GM15510 (cell line): ENCODE measurements around the gene VPS26B.
A peak's percentile ranks its signal among the peaks of the same experiment; 100 is the strongest.

ENCODE experiments used
- POLR2A ChIP-seq: IDR thresholded peaks from 3 replicates; pipeline ENCODE4 v1.6.1; 2011; ENCODE audit warnings: borderline replicate concordance; ENCODE audit not compliant: insufficient read length; ENCODE audit errors: extremely low read depth

The VPS26B gene

DNA sequence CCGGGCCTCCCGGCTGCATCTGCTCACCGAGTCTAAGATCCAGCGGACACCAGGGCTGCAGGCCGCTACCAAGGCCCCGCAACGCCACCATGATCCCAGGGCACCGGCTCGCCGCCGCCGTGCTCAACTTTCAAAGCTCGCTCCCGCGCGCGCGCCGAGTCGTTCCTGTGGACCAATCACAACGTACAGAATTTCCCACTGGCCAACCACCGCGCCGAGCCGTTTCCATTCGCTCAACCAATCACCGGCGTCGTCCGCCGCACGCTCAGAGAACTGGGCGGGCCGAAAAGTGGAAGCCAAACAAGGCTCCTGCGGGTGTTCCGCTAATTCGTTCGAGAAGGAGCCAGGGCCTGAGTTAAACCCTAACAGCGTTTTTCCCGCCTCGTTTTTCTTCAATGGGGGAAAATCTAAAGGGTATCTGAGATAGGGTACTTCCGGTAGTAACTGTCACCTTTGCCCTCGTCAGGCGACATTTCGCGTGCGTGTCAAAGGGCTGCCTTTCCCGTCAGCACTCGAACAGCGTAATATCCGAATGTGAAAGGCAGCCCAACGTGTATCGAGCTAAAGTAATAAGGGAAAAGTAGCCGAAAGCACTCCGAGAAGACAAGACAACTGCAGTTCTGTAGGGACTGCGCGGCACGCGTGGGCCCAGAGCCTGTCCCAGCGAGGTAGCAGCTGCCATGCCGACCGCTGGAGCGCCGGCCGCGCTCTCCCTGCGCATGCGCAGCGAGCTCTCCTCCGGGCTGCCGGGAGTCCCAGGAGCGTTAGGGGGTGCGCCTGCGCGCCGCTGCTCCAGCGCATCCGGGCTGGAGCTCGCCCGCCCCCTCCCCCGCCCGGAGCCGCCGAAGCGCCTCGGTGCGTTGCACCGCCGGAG lies at the start of gene VPS26B, which contains the start of gene NCAPD3:
Gene VPS26B (plus strand): TSS at position 836 of the 874 bp plus-strand sequence. CDS start 452 bp downstream, outside the sequence.
Gene NCAPD3 (minus strand): TSS at position 132 of the 874 bp plus-strand sequence. CDS start 41 bp downstream, at position 91.
- TF ChIP-seq POLR2A: peak; percentile 97

DNA sequence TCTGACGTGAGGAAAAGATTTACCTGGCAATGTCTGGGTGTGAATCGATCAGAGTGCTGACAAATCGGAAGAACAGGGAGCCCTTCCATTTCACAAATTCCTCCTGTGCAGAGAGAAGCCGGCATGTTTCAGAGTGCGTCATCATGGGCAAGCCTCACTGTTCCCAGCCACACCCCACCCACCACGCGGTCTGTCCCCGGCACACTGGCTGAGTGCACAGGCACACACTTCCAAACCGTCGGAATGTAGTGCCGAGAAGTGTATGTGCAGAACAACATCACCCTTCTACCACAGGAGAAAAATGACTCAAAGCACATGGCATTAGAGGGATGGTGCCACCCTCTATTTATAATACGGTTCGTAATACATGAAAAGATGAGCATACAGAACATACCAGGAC lies 48.2 kb upstream of the VPS26B start:
- no peak for TF ChIP-seq POLR2A

DNA sequence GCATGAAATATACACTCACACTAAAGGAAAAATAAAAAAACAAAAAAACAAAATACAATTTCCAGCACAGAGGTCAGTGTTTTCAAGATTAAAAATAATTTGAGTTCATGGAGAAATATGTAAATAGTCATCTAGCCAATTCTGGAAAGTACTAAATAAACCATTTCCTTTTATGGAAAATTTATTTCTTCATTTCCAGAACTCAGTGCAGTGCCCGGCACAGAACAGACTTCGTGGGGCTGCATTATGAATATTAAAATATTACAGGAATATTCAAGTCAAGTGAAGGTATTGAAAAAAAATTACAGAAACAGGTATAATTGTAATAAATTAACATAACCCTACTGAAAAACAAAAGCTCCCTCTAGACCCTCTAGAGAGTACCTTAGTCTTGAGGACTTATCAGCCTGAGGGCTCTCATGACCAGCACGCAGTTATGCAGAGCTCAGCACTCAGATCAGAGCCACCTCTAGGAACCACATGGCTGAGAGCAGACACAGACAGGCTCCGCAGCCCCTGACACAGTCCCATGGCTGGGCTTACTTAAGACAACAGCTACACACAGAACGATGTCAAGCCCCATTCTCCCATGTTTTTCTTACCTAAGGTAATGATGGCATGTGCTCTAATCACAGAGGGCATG lies 46.3 kb upstream of the VPS26B start:
- no peak for TF ChIP-seq POLR2A

DNA sequence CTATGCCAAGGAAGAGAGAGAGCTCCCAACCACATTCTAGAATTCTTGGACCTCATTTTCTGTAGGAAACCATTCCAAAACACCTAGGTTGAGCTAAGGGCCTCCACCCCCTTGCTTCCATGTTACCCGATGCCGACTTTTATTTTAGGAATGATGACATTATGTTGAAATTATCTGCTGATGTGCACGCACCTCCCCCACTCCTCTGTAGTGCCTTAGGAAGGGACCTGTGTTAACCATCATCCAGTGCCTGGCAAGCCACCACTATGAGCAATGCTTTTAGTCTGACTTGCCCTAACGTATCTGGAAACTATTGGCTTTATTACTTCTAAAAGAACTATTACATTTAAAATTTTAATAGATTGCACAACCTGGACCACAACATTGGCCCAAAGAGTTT lies 42.8 kb upstream of the VPS26B start:
- TF ChIP-seq POLR2A: no peak

DNA sequence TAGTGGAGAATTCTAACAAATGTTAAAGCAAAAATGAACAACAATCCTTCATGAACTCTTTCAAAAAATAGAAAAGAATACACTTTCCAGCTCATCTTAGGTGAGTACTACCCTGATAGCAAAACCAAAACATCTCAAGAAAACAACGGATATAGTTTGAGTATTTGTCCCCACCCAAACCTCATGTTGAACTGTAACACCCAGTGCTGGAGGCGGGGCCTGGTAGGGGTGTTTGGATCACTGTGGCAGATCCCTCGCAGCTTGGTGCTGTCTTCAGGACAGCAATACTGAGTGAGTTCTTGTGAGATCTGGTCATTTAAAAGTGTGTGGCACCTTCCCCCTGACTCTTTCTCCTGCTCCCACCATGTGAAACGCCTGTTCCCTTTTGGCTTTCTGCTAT lies 27.7 kb upstream of the VPS26B start:
- TF ChIP-seq POLR2A: no peak

DNA sequence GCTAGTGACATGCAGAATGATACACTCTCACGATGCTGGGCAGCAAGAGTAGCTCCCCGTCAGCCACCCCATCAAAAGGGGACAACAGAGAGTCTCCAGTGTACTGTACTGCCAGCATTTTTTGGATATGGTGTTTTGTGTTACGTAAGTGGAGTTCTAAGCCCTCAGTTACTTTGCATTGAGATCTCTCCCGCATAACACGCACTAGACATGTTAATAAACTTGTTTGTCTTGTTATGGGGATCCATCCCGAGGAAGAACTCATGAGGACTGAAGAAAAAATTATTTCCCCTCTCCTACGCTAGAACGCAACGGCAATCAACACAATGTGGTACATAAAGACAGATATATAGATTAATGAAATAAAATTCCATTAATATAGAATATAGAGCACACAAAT lies 24.9 kb upstream of the VPS26B start:
- no peak for TF ChIP-seq POLR2A

DNA sequence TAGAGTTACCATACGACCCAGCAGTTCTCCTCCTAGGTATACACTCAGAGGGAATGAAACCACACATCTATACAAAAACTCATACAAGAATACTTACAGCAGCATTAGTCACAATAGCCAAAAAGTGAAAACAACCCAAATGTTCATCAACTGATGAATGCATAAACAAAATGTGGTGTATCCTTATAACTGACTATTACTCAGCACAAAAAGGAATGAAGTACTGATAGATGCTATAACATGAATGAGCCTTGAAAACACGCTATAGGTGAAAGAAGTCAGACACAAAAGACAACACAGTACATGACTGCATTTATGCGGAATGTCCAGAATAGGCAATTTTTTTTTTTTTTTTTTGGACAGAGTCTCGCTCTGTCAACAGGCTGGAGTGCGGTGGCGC lies 23.8 kb upstream of the VPS26B start:
- no peak for TF ChIP-seq POLR2A

DNA sequence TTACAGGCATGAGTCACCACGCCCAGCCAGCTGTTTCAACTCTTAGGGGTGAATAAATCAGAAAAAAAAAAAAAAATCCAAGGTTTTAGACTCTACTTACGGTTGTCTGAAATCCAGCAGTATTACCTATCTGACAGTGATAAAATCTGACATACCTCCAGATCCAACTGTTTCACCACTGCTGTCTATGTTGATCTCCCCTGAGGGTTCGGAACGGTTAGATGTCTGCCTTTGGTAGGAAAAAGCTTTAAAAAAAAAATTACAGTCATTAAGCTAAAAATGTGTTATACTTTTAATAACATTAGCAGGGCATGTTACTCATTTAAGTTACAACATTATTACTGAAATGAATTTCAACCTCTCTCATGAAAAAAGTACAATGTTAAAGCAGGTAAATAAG lies 21.8 kb upstream of the VPS26B start:
- TF ChIP-seq POLR2A: no peak

DNA sequence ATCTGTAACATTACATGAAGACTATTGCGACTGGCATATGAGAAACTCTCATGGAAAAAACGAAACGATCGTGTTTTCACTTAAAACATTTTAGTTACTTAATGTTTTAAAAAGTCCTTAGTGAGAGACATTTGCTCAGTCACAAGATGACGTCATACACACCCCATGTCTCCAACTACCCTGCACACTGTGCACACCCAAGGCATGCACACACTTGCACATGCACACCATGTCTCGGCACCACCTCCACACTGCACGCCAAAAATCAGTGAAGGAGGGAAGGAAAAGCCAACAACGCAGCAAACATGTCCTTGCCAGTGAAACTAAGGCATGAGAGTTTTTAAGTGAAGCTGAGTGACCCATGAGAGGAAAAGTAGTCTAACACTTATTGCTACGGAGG lies 18.7 kb upstream of the VPS26B start:
- no peak for TF ChIP-seq POLR2A

DNA sequence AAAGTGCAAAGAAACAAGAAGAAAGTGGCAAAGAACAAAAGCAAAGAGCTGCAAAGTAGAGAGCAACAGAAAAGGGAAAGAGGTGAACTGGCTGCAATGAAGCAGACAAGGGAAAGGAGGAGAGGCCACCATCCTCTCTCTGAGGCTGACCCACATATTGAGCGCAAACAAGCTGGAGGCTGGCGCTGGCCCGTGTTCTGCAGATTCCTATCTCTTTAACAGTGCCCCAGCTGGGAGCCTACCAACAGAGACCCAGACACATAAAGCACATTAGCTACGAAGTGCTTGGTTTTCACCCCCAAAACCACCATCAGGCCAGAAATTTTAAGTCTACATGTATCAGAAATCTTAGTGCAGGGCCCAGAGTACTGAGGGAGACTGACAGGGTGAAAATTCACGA lies 18.3 kb upstream of the VPS26B start:
- TF ChIP-seq POLR2A: no peak

DNA sequence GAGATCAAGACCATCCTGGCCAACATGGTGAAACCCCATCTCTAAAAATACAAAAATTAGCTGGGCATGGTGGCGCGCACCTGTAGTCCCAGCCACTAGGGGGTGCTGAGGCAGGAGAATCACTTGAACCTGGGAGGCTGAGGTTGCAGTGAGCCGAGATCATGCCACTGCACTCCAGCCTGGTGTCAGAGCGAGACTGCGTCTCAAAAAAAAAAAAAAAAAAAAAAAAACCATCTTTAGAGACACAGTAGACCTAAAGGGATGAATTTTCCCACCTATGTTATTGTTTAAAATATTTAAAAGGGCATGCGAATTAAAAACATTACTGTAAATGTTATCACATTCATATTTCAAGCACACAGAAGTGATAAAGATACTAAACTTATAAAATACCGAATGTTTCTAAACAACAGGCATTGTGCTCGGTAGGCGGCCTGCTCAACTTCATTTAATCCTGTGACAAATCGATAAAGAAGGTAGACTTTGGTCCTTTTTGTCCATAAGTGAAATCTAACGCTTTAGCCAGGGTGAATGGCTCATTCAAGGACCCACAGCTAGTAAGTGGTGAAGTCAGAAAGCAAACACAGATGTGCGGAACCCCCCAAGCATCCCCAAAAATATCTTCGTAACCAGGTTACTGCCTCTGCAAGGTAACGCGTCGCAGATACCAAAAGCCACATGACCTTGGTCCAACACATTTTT lies 16.8 kb upstream of the VPS26B start:
- TF ChIP-seq POLR2A: no peak

DNA sequence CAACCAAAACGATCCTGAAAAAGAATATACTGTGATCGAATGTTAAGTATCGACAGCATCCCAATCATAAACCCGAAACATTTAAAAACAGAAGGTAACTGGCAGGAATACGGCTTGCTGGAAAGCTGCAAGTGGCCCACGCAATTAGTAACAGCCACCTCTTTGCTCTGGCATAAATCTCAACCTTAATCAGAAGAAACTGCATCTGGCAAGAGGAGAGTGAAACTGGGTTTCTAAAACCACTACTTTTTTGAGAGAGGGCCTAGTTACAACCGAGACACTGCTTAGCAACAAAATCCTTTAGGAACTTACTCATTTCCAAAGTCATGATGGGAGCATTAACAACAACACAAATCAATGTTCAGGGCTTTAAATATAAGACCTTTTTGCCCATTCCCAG lies 8.6 kb upstream of the VPS26B start:
- TF ChIP-seq POLR2A: no peak

DNA sequence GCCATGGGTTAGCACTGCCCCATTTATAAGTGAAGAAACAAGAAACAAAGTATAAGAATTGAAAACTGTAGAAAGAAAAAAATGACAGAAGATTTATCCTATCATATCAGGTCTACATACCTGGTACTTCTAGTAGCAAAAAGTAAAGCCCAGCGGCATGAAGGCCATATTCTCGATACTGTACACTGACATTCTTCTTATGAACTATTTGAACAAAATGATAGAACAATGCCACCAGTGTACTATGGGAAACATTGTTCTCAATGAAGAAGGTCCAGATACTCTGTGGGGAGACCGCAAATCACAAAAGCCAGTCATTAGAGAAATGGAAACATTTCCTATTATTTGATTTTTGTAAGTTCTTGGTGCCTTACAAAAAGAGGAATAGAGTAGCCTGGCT lies 7.7 kb upstream of the VPS26B start:
- TF ChIP-seq POLR2A: no peak

DNA sequence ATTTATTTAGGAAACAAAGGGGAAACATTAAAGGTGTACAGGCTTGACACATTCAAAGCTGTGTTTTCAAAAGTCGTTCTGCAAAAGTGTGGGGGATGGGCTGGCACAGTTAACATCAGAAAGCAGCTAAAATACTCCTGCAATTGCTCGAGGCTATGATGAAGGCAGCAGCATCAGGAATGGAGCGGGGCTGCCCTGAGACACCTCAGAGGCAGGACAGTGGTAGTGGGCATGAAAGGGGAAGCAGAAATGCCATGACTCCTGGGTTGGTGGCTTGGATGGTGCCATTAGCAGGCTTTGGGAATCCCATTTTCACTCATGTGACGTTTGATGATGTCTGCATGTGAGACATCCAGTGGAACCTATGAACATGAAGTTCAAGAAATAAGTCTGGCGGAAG lies 1.4 kb upstream of the VPS26B start:
- no peak for TF ChIP-seq POLR2A

DNA sequence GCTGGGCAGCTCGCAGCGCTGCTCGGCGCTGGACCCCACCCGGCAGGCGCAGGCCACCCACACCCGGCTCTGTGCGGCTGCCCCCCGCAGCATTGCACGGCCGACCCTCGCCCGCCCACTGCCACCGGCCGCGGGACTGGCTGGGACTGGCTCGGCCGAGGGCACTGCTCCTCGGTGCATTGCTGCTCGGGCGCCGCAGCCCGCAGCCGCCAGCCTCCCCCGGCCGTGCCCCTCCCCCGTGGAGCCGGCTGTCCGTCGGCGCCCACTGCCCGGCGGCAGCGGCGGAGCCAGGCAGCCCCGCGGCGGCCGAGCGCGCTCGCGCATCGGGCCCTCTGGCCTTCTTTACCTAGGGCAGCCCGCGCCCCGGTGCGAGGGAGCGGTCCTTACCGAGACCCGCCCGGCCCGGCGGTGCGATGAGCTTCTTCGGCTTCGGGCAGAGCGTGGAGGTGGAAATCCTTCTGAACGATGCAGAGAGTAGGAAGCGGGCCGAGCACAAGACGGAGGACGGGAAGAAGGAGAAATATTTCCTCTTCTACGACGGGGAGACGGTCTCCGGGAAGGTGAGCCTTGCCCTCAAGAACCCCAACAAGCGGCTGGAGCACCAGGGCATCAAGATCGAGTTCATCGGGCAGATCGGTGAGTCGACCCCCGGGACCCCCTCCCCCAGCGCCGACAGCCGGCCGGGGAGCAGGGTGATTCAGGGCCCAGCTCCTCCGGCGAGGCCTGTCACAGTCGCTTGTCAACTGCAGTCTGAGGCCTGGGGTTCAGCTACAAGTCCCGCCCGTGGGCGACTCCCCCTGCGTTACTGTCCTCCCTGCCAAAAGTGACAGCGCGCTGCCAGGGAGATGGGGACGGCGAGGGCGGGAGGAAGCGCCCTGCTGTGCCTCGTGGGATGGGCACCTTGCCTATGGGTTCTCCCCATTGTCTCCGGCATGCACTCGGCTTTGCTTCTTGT lies 516 bp downstream of the VPS26B start:
- peak; percentile 64 for TF ChIP-seq POLR2A

DNA sequence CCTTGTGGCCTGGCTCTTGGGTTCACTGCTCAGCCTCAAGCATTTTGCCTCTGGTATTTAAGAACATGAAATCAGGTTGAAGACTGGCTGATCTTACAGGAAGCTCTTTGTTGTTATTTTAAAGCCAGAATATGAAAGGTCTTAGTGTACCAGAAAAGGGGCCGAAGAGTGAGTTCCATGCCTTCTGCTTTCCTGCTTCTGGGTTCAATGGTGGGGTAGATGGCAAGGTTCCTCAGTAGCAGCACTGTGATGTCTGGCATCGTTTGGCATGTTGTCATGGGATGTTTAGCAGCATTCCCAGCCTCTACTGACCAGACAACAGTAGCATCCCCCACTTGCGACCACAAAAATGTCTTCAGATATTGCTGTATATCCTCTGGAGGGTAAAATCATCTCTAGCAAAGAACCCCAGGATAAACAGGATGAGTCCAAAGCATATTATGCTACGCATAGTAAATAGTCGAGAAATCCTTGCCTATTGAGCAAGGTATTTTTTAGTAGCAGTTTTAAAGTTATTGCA lies 2.4 kb downstream of the VPS26B start:
- TF ChIP-seq POLR2A: no peak
